HG03095 (cell line): ENCODE results near the gene FANCG.

Experiments
- ATAC-seq: cut with Tn5 transposase; IDR thresholded peaks from one replicate; pipeline ENCODE4 v1.9.1; 2021; ENCODE audit warnings: moderate library complexity; ENCODE audit not compliant: unreplicated experiment

The FANCG gene

DNA sequence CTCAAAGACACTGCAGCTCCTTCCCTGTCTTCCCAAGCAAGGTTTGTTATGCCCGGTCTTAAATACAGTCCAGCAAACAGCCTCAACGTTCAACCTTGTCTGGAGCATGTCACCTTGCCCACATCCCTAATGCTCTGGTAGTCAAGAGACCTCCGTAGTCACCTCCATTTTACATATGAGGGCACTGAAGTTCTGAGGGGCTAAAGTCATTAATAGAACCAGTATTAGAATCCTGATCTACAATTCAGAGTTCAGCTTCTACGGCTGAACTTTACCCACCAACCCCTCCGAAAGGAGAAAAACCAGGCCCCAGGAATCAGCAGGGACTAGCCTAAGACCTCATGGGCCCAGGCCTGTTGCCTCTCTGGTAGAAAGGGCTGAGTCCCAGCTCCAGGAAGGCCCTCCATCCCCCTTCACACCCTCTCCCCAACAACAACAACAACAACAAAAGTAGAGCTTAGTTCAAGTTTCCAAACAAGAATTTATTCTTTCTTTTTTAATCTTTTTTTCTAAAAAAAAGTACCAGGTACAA, 24.0 kb upstream of the FANCG start:
- no peak for ATAC-seq

GRCh38 chr9:35102769-35103659, 23.3 kb upstream of the FANCG start, which contains the start of gene STOML2:
Gene STOML2 (minus strand): TSS chr9:35103131. CDS start chr9:35103094, 37 bp downstream.
- ATAC-seq: peak; percentile 91

GRCh38 chr9:35102465-35102768, 22.7 kb upstream of the FANCG start:
- no peak for ATAC-seq

GRCh38 chr9:35097573-35097972, 17.8 kb upstream of the FANCG start:
- ATAC-seq: no peak

GRCh38 chr9:35096035-35096849, 16.5 kb upstream of the FANCG start, which contains the start of gene PIGO:
Gene PIGO (minus strand): TSS chr9:35096591. CDS start chr9:35095565, 1,026 bp downstream.
- peak; percentile 90 for ATAC-seq

- ATAC-seq: no peak
Measured at GRCh38 chr9:35091536-35091935, 11.8 kb upstream of the FANCG start.

DNA sequence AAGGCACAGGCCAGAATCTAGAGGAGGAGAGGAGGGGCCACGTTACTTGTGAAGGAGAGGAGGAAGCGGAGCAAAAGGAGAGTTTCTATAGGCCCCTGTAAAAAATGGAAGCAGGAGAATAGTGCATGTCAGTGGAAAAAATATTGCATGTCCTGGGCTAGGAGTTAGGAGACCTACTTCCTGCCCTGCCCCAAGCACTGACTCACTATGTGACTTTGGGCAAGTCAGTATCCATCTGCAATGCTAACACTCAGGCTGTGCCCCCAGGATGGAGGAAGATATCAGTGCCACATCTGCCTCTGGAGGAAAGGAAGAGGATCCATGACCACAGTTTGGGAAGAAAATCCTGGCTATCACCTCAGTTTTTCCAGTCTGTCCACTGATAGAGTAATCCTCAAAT, 9.7 kb upstream of the FANCG start:
- no peak for ATAC-seq

- no peak for ATAC-seq
Measured at GRCh38 chr9:35085078-35085477, 5.3 kb upstream of the FANCG start.

- no peak for ATAC-seq
Measured at GRCh38 chr9:35079041-35079425, 709 bp downstream of the FANCG start.

GRCh38 chr9:35078066-35078465, 1.7 kb downstream of the FANCG start:
- no peak for ATAC-seq

DNA sequence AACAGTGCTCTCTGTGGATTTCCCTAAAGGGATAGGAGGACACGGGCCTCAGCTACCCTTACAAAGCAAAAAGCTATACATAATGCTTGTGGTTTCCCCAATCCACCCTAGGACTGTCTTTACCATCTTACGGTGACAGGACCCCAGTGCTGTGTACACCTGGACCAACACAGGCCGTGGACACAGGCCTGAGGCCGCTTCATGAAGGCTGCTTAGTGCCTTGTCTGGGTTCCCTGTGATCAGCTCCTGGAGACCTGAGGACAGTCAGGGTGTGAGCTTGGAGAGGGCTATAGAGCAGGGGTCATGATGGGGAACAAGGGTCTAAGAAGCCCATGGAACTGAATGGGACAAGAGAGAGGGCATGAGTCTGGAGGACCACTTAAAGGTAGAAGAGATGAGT, 2.9 kb downstream of the FANCG start:
- ATAC-seq: no peak

DNA sequence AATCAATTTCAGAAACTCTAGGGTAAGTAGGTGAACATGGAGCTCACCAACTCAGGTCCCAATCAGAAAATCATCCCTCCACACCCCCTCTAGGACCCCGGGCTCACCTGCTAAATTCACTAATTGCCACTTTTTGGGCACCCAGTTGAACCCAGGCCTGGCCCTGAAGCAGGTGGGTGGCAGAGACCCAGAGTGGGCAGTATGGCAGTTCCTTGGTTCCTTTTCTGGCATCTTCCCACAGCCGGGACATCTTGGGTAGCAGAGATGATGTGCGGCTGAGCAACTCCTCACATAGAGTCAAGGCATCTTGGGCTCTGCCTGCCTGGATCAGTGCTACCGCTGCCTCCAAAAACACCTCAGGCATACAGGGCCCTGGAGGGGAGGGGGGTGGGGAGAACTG, 4.4 kb downstream of the FANCG start:
- no peak for ATAC-seq

DNA sequence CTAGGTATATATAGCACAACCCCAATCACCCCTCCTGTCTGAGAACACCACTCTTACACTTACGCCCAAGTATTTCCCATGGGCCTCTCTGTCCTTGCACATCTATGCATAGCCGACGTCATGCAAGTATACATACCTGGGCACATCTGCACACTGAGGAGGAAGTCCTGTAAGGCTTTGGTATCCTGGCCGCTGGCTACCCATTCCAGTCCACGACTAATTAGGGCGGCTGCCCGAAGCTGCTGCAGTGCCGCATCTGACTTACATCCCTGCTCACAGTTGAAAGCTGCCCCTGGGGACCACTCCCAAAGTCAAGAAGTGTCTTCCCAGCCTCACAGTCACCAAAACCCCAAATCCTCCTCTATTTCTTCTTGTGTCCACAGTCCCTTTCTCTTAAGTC, 5.0 kb downstream of the FANCG start:
- ATAC-seq: no peak

GRCh38 chr9:35074141-35074540, 5.6 kb downstream of the FANCG start:
- no peak for ATAC-seq

DNA sequence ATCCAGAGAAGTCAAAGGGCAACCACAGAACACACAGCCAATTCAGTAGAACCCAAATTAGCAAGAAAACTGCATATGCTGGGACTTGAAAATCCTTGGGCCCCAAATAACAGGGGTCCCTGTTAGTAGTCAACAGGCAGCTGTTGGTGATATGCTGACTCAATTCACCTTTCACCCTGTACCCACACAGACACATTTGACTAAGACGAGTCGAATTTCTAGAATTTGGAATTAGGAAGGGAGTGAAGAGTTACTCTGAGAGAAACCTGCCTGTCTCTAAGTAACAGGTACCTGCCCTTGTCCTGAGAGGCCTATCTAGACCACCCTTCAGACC, 6.5 kb downstream of the FANCG start:
- no peak for ATAC-seq

DNA sequence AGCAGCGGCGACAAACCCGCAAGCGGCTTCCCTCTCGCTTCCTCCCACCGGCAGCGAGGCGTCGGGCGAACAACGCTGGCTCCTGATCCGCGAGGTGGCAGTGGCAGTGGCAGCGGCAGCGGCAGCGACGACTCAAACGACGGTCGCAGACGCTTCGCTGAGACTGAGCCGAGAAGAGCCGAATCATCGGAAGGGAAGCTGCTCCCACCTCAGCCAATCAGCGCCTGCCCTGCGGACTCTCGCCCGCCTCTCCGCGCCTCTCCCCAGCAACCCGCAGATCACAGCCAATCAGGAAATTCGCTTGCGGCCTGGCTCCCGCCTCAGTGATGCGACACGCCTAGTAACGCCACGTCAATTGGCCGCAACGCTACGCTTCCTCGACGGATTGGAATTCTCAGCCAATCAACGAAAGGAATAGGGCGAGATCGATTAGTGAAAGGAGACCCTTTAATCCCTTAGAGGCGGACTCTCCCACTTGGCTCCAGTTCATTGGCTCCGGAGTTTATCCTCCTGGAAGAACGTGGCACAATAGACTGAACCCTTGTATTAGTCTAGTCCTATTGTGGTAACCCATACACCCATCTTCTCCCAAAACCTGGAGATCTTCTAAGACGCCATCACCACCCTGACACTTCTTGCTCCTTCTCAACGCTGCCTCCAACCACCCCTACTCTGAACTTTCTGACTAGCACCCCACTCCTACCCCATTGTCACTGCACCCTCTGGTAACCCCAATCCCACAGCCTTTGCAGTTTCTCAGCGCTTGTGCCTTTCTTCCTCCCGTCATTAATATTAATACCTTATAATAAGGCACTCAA, 7.1 kb downstream of the FANCG start, which contains the start of gene VCP:
Gene VCP (minus strand): TSS at position 165 of the 818 bp plus-strand sequence. CDS start 272 bp downstream, outside the sequence.
- ATAC-seq: peak; percentile 81

- peak; percentile 47 for ATAC-seq
Measured at GRCh38 chr9:35071814-35072460, 7.8 kb downstream of the FANCG start.

GRCh38 chr9:35070823-35071813, 8.6 kb downstream of the FANCG start:
- ATAC-seq: no peak

GRCh38 chr9:35069020-35069419, 10.7 kb downstream of the FANCG start:
- ATAC-seq: no peak
